Pancreas (tissue), 10 donors: ENCODE results near the gene TLE2. TPM values are rescaled to one million over a fixed set of nuclear protein-coding genes. Genes with fewer than 3 reads are reported as not detected.

Experiments
- ATAC-seq, 4 donors: fragments of 200-7000 bp; cut with Tn5 transposase; one replicate each; pipeline versions ENCODE4 v1.8.0 to v1.9.1; 2020; ENCODE audit warnings: mild to moderate bottlenecking in 4 of 4, moderate library complexity in 4 of 4
- DNase-seq, 6 donors: peaks; one replicate each; pipeline ENCODE4 v3.0.0-alpha.2; 2020
- FAIRE-seq: peaks from 2 replicates; lab custom pipeline; 2012; peaks lifted over from hg19 to GRCh38; lab: Jason Lieb, UNC
- H3K27ac ChIP-seq, 4 donors: fragments of 200-600 bp; sonication (generic); 1 replicate in 3 of 4; 2 replicates in 1 of 4; pipeline versions ENCODE4 v1.5.0 to v1.8.0; 2020
- H3K27me3 ChIP-seq, 4 donors: fragments of 200-600 bp; one replicate each; pipeline ENCODE4 v1.8.0; 2021
- H3K36me3 ChIP-seq, 3 donors: fragments of 200-600 bp; sonication (generic) in 1 of 3; one replicate each; pipeline versions ENCODE4 v1.5.0 to v1.8.0; 2020 to 2021
- H3K4me1 ChIP-seq, 3 donors: fragments of 200-600 bp; one replicate each; pipeline ENCODE4 v1.8.0; 2021
- H3K4me3 ChIP-seq, 4 donors: fragments of 200-600 bp; sonication (generic) in 2 of 4; one replicate each; pipeline versions ENCODE4 v1.5.0 to v1.8.0; 2020 to 2021
- H3K9me3 ChIP-seq, 4 donors: fragments of 200-600 bp; one replicate each; pipeline ENCODE4 v1.8.0; 2021
- CTCF ChIP-seq, 4 donors: fragments of 200-600 bp; sonication (generic) in 3 of 4; IDR thresholded peaks; one replicate each; pipeline versions ENCODE4 v1.5.0 to v1.8.0; 2021; ENCODE audit warnings: antibody characterized with exemption in 4 of 4
- WGBS, 2 donors: extraction: QIAGEN DNeasy Blood & Tissue Kit; methylation state at CpG; one replicate each; pipeline ENCODE4 v1.1.7; 2013; 5-methylcytosine and 5-hydroxymethylcytosine counted together
- intact Hi-C, 3 donors: fragments of 100-400 bp; cut with DNase I; formaldehyde crosslinking; loops; one replicate each; pipeline versions ENCODE4 v1.11.1 to v1.14.2; 2022
- polyA plus RNA-seq, 2 donors: library from polyadenylated mRNA; stranded (reverse); fragments of 200-250 nt; gene quantifications; one replicate each; pipeline ENCODE4 v1.2.3, GENCODE V29; 2013
- total RNA-seq, 6 donors: library from RNA; stranded (reverse); fragmentation: NEBNext Ultra II Directional in 4 of 6; extraction: Animal tissue kit (Norgen Biotek cat#: 25700) in 4 of 6; gene quantifications; one replicate each; pipeline versions ENCODE4 v1.2.1 to v1.2.4, GENCODE V29; 2021 to 2023
- donor health status: healthy with polysubstance abuse.
- donor health status: DM: no; HTN: no; CAD: no; lungs with moderate emphysema.
- donor health status: DM: no; HTN: no; CAD: no.
- donor health status: control.
- donor health status: control.
- donor health status: Bipolar disorder and iron deficiency.
- donor health status: DM: yes; HTN: yes; CAD: no.
- donor health status: DM: no; HTN: no; CAD: no.
- donor health status: DM: no; HTN: no; CAD: no.
- donor health status: DM: yes; HTN: yes; CAD: no.

Gene TLE2
- total and polyA plus RNA-seq, 8 donors: 16.4 to 81.9 (median 23.3) TPM

- Histone ChIP-seq H3K4me3 (peak overlapping the region; percentile 68 to 89 (median 83)), H3K27me3 (no peaks in the 10 kb centered on the region), H3K36me3 (peaks cover 0 to 11% (median 0%) of the 10 kb centered on the region in 3 donors), H3K27ac (peak overlapping the region; percentile 82 to 94 (median 88)), H3K4me1 (peaks cover 23 to 56% (median 35%) of the 10 kb centered on the region in 3 donors), H3K9me3 (no peaks in the 10 kb centered on the region)
- ATAC-seq: no peak
- TF ChIP-seq CTCF (IDR thresholded peaks at IDR 0.05): no peak
- 7 to 9% methylated on average over 4 of the region's 4 CpGs for WGBS, 2 donors
- FAIRE-seq: no peak
- intact Hi-C loops: no loop called here
- DNase-seq: no peak
Observed at GRCh38 chr19:3060857-3061181, 31.7 kb upstream of the TLE2 start.

- ATAC-seq (no peak), FAIRE-seq (no peak), DNase-seq (no peak)
- 87 to 90% methylated on average over 16 of the region's 16 CpGs for WGBS, 2 donors
- no peaks in the 10 kb centered on the region for H3K9me3 ChIP-seq
- no peak overlapping the region for H3K4me3 ChIP-seq
- peak overlapping the region in 1 of 4 donors; percentile 36 for H3K27ac ChIP-seq
- TF ChIP-seq CTCF (IDR thresholded peaks at IDR 0.05): no peak
- intact Hi-C loops: no loop called here
- H3K4me1 ChIP-seq: peaks cover 27 to 57% (median 41%) of the 10 kb centered on the region in 3 donors
- no peaks in the 10 kb centered on the region for H3K27me3 ChIP-seq
- H3K36me3 ChIP-seq: peaks cover 0 to 11% (median 7%) of the 10 kb centered on the region in 3 donors
Observed at GRCh38 chr19:3059653-3060052, 30.6 kb upstream of the TLE2 start.

GRCh38 chr19:3058821-3059314 is 29.8 kb upstream of the TLE2 start:
- Histone ChIP-seq H3K27me3 (no peaks in the 10 kb centered on the region), H3K27ac (peak overlapping the region; percentile 35 to 84 (median 59)), H3K4me1 (peaks cover 27 to 59% (median 41%) of the 10 kb centered on the region in 3 donors), H3K4me3 (no peak overlapping the region), H3K36me3 (peaks cover 0 to 13% (median 11%) of the 10 kb centered on the region in 3 donors), H3K9me3 (no peaks in the 10 kb centered on the region)
- DNase-seq (no peak), FAIRE-seq (no peak), ATAC-seq (no peak)
- 75 to 78% methylated on average over 10 of the region's 10 CpGs for WGBS, 2 donors
- intact Hi-C loops: no loop called here
- no peak for TF ChIP-seq CTCF (IDR thresholded peaks at IDR 0.05)

GRCh38 chr19:3058009-3058820 is 29.1 kb upstream of the TLE2 start:
- peaks cover 0 to 14% (median 13%) of the 10 kb centered on the region in 3 donors for H3K36me3 ChIP-seq
- H3K9me3 ChIP-seq: no peaks in the 10 kb centered on the region
- no peak for TF ChIP-seq CTCF (IDR thresholded peaks at IDR 0.05)
- intact Hi-C loops: no loop called here
- no peak overlapping the region for H3K4me3 ChIP-seq
- whole genome bisulfite sequencing, 2 donors: 38 to 41% methylated on average over 20 of the region's 20 CpGs
- FAIRE-seq (no peak), DNase-seq (no peak), ATAC-seq (no peak)
- no peaks in the 10 kb centered on the region for H3K27me3 ChIP-seq
- H3K27ac ChIP-seq: peak overlapping the region; percentile 35 to 84 (median 59)
- H3K4me1 ChIP-seq: peaks cover 27 to 57% (median 39%) of the 10 kb centered on the region in 3 donors
